Breast epithelium (tissue), 4 donors: ENCODE results near the gene SALL4. TPM values are rescaled to one million over a fixed set of nuclear protein-coding genes. Genes with fewer than 3 reads are reported as not detected.
A peak's percentile ranks its signal among the peaks of the same experiment; 100 is the strongest.

ENCODE experiments used
- DNase-seq, 2 donors: peaks; one replicate each; pipeline ENCODE4 v3.0.0-alpha.2; 2019; ENCODE audit warnings: low spot score in 2 of 2
- H3K27ac ChIP-seq, 2 donors: fragments of 200-600 bp; sonication (generic) in 1 of 2; one replicate each; pipeline ENCODE4 v1.5.1; 2016 to 2019; ENCODE audit warnings: mild to moderate bottlenecking in 1 of 2
- H3K27me3 ChIP-seq, 2 donors: fragments of 200-600 bp; sonication (generic) in 1 of 2; one replicate each; pipeline versions ENCODE4 v1.5.1 to v1.6.0; 2017 to 2019; ENCODE audit warnings: control low read depth in 1 of 2, mild to moderate bottlenecking in 1 of 2
- H3K36me3 ChIP-seq: fragments of 200-600 bp; one replicate; pipeline ENCODE4 v1.5.1; 2019
- H3K4me1 ChIP-seq, 2 donors: fragments of 200-600 bp; sonication (generic); one replicate each; pipeline ENCODE4 v1.5.1; 2016 to 2019; ENCODE audit warnings: control low read depth in 1 of 2
- H3K4me3 ChIP-seq, 3 donors: fragments of 200-600 bp; sonication (generic); 1 replicate in 2 of 3; 2 replicates in 1 of 3; pipeline ENCODE4 v1.5.1; 2016 to 2019; ENCODE audit warnings: mild to moderate bottlenecking in 3 of 3, moderate library complexity in 2 of 3
- H3K9me3 ChIP-seq, 2 donors: fragments of 200-600 bp; sonication (generic) in 1 of 2; one replicate each; pipeline ENCODE4 v1.5.1; 2016 to 2019; ENCODE audit warnings: control low read depth in 1 of 2
- CTCF ChIP-seq, 3 donors: fragments of 450-650 bp; IDR thresholded peaks; one replicate each; pipeline ENCODE4 v1.5.1; 2016 to 2017; ENCODE audit warnings: antibody characterized with exemption in 3 of 3, mild to moderate bottlenecking in 3 of 3, moderate library complexity in 3 of 3
- POLR2A ChIP-seq: fragments of 450-650 bp; IDR thresholded peaks from one replicate; pipeline ENCODE4 v1.6.1; 2016; ENCODE audit warnings: antibody characterized with exemption, mild to moderate bottlenecking, moderate library complexity
- POLR2AphosphoS5 ChIP-seq, 3 donors: sonication (generic); formaldehyde crosslinking; IDR thresholded peaks; one replicate each; pipeline ENCODE4 v1.6.1; 2017; ENCODE audit warnings: antibody characterized with exemption in 3 of 3
- intact Hi-C: fragments of 100-400 bp; cut with DNase I; formaldehyde crosslinking; loops from one replicate; pipeline ENCODE4 v1.15.1; 2023; ENCODE audit warnings: low total_unique reads
- total RNA-seq, 3 donors: library from RNA; depleted of rRNA; stranded (reverse); fragments of >200 nt; gene quantifications; one replicate each; pipeline ENCODE4 v1.1.0, GENCODE V29; 2016

Gene SALL4
- total RNA-seq, 3 donors from 2014 or later = 0.29 to 0.33 (median 0.32) TPM

- intact Hi-C loops = no loop called here
Measured at GRCh38 chr20:51772236-51772635, 30.1 kb downstream of the SALL4 start.

GRCh38 chr20:51769976-51770615 lies 32.2 kb downstream of the SALL4 start:
- Histone ChIP-seq H3K9me3 (no peaks in the 10 kb centered on the region), H3K27me3 (no peaks in the 10 kb centered on the region), H3K36me3 (no peaks in the 10 kb centered on the region), H3K4me1 (no peaks in the 10 kb centered on the region), H3K27ac (no peak overlapping the region), H3K4me3 (no peak overlapping the region)
- TF ChIP-seq POLR2AphosphoS5 (IDR thresholded peaks at IDR 0.05) (no peak), POLR2A (no peak), CTCF (IDR thresholded peaks at IDR 0.05) (no peak)
- DNase-seq = no peak
- intact Hi-C loops = no loop called here

More at GRCh38 chr20:51772236-51772635, 30.1 kb downstream of the SALL4 start:
- Histone ChIP-seq H3K9me3 (no peaks in the 10 kb centered on the region), H3K27ac (no peak overlapping the region), H3K4me1 (no peaks in the 10 kb centered on the region), H3K27me3 (no peaks in the 10 kb centered on the region), H3K4me3 (no peak overlapping the region), H3K36me3 (no peaks in the 10 kb centered on the region)
- no peak for DNase-seq
- TF ChIP-seq POLR2A (no peak), CTCF (IDR thresholded peaks at IDR 0.05) (no peak), POLR2AphosphoS5 (IDR thresholded peaks at IDR 0.05) (no peak)

- intact Hi-C loops = no loop called here
- Histone ChIP-seq H3K27ac (no peak overlapping the region), H3K27me3 (no peaks in the 10 kb centered on the region), H3K4me1 (no peaks in the 10 kb centered on the region), H3K9me3 (no peaks in the 10 kb centered on the region), H3K36me3 (no peaks in the 10 kb centered on the region), H3K4me3 (peak overlapping the region in 2 of 3 donors; percentile 34 to 50)
- no peak for DNase-seq
- no peak for TF ChIP-seq POLR2A
- TF ChIP-seq CTCF (IDR thresholded peaks at IDR 0.05) = no peak
- TF ChIP-seq POLR2AphosphoS5 (IDR thresholded peaks at IDR 0.05) = no peak
Measured at GRCh38 chr20:51768759-51769517, 33.4 kb downstream of the SALL4 start.

- intact Hi-C loops = no loop called here
- peak within 1 kb of the TSS; percentile 82 to 88 for H3K27ac ChIP-seq
Measured at GRCh38 chr20:51767867-51768758, 34.2 kb downstream of the SALL4 start, which contains the start of gene ATP9A. Gene ATP9A, minus strand, starts transcription at chr20:51768390. Its CDS starts 21 bp downstream, at chr20:51768369.

More at GRCh38 chr20:51767867-51768758, 34.2 kb downstream of the SALL4 start, which contains the start of gene ATP9A:
- H3K27me3 ChIP-seq = no peaks in the 10 kb centered on the region
- H3K4me3 ChIP-seq = peak within 1 kb of the TSS; percentile 74 to 87 (median 79)
- DNase-seq = no peak
- H3K9me3 ChIP-seq = no peaks in the 10 kb centered on the region
- no peaks in the 10 kb centered on the region for H3K4me1 ChIP-seq
- H3K36me3 ChIP-seq = no peaks in the 10 kb centered on the region
- TF ChIP-seq POLR2AphosphoS5 (IDR thresholded peaks at IDR 0.05) (no peak), POLR2A (no peak)
